GM12891 (cell line): ENCODE data around the gene HACD2.

Experiments
- POLR2A ChIP-seq: IDR thresholded peaks from 2 replicates; pipeline ENCODE4 v1.6.1; 2011; ENCODE audit warnings: low read depth, low read length, control low read depth
- POLR2AphosphoS5 ChIP-seq: IDR thresholded peaks from 2 replicates; pipeline ENCODE4 v1.6.1; 2011; ENCODE audit warnings: low read depth, low read length, control low read depth
- TAF1 ChIP-seq: IDR thresholded peaks from 2 replicates; pipeline ENCODE4 v1.6.1; 2011; ENCODE audit warnings: low read depth, low read length, control low read depth

DNA sequence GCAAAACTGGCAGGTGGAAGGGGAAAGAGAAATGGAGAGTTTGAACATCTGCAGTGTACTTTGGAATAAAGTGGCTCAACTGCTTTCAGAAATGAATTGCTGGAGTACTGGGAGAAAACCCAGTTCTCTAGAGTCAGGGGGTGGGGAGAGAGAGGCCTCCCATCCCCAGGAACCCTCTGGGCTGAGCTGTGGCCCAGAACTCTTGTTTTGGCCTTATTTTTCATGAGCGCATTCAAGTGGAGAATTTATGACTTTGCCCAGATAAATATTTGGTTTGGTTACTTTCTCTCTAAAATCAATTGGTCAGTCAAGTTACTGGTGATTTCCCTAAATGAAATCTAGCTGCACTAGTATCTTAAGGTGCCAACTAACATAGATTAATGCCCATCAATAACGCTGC, 28.7 kb upstream of the HACD2 start:
- no peak for TF ChIP-seq TAF1
- no peak for TF ChIP-seq POLR2AphosphoS5
- TF ChIP-seq POLR2A: no peak
